Measurements from ENCODE around the gene NGLY1.

DNA sequence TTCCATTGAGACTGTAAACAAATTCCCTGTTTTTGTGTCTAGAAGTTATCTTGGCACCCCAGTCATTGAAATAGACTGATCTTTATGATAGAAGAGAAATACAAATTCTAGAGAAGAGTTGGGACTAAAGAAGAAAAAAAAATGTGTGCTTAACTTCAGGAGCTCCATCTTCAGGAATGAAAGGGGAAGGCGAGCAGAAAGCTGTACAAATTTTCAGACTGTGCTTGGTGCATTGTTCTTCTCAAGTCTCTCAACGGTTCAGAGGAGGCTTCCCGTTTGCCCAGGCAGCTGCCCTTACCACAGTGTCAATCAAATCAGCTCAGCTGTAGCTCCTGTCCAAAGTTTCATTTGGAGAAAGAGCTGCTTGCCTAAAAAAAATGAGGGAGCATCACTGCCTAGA, 48.3 kb upstream of the NGLY1 start:
- no peak for TF ChIP-seq YY1 (IDR thresholded peaks at IDR 0.05; ENCODE audit: insufficient read depth, insufficient read length)
- no peak for TF ChIP-seq SUZ12 (IDR thresholded peaks at IDR 0.05; ENCODE audit: extremely low read depth, insufficient read depth, insufficient read length)

Data from NT2/D1 (cell line).